Mesenteric fat pad (tissue), 1 donor: ENCODE results near the gene AFF3. TPM values are rescaled to one million over a fixed set of nuclear protein-coding genes. Genes with fewer than 3 reads are reported as not detected.

Experiments used
- DNase-seq: peaks from one replicate; pipeline ENCODE4 v3.0.0-alpha.2; 2020; ENCODE audit warnings: low spot score
- total RNA-seq: library from RNA; stranded (reverse); fragmentation: NEBNext Ultra II Directional; extraction: Animal tissue kit (Norgen Biotek cat#: 25700); gene quantifications from one replicate; pipeline ENCODE4 v1.2.1, GENCODE V29; 2021
- donor health status: DM: yes; HTN: yes; CAD: no.

Gene AFF3
- total RNA-seq, 1 donor from 2014 or later: 4.5 TPM

DNA sequence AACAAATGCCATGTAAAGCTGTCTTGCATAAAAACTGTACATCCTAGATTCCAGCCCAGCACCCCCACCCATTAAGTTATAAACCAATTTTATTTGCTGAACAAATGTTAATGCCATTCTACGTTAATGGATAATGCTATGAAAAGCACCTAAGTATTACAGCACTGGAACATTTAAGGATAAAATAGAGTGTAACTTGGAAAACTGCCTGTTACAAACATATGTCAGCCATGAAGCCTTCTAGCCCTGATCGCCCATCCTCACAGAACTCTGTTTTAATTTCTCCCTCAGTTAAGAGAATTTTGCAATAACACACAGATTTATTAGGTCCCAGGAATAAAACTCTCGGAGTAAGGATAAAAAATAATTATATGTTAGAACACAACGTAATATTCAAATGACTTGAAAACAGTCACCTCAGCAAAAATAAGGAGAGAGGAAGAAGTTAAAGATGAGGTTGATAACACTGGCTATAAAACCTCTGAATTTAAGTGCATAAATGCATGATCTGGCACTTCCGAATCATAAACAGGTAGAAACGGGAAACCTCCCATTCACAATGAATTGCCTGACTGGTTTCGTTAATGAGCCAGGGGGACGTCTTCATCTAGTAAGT, 308.7 kb downstream of the AFF3 start:
- no peak for DNase-seq

DNA sequence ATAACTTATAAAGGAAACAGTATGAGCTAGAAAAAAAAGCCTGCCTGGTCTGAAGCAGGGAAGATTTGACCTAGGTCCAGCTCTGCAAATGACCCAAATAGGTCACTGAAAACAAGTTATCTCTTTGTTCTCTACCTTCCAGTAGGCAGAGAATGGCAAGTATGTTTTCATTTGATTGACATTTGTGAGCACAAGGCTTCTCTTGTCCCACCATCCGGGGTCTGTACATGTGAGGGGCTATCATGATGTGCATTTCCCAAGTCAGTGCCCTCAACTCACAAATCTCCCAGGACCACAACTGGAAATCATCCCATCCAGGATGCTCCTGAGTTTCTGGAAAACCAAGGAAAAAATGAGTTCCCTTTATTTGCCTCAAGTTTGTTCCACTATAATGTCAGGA, 309.5 kb downstream of the AFF3 start:
- DNase-seq: no peak

DNA sequence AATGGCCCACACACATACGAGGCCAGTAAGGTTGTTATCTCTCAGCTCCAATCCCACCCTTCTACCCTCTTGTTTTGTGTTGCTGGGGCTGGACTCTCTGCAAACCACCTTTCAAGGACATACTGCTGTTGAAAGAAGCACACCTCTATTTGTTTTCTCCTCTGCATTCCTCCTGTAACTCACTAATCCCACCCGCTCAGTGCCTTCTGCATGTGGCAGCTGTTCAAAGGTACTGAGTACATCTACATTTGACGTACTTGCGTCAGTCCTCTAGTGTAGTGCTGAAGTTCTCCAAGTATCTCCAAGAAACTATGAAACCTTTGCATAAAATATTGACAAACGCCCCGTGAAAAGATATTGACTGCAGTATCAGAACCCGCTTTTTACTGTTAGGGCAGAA, 310.6 kb downstream of the AFF3 start:
- no peak for DNase-seq

DNA sequence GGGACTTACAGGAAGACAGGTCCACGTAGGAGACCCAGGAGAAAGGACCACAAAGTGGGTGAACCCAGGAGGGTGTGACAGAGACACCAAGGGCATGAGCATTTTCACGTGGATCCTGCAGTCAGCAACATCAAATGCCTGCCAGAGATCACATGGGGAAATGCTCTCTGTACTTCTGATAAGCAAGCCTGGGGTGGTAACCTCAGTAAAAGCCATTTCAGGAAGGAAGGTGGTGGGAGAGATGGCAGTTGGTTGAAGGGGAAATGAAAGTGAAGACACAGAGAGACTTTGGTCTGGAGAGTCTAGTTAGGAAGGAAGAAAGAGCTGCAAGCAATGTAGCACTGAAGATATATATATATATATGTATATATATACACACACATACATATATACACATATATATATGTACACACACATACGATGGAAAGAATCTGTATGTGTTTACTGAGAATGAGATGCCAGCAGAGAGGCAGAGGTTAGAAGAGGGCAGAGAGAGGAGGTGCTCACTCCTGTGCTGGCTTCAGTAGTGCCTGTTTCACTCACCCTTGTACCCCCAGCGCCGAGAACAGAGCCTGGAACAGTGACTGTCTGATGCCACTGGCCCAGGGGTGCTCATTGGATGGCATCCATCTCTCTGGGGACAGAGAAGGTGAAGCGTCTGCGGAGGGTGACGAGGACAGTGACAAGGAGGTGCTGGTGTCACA, 314.9 kb downstream of the AFF3 start:
- no peak for DNase-seq

DNA sequence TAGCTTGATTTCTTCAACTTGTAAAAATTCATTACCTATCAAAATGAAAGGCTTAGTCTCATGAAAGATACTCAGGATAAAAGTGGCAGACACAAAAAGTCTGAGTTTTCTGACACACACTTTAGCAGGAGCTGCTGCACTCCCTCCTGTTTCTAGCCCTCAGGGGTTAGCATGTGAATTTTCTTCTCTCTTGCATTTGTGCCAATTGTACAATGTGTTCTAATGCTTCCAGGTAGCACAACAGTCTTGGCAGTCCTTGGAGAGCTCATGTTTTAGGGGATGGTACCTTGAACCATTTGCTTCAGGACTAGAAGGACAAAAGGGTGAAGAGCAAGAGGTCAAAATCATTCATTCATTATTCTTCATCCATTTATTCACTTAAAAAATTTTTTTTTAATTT, 316.8 kb downstream of the AFF3 start:
- DNase-seq: no peak

DNA sequence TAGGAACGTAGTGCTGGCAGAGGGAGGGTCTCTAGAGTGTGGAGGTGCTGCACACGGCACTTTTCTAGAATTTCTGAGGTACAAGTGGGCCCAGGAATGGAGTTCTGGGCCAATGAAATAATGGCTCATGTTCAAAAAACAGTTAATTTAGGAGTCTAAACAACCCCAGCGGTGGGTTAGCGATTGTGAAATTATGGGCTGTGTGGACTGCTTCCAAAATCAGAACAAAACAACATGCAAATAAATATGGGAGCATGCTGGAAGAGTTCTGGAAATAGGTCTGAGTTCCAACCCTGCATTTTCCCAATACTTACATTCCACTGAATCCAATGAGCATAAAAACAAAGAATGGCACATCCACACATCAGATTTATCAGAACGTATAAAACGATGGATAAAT, 317.6 kb downstream of the AFF3 start:
- no peak for DNase-seq

DNA sequence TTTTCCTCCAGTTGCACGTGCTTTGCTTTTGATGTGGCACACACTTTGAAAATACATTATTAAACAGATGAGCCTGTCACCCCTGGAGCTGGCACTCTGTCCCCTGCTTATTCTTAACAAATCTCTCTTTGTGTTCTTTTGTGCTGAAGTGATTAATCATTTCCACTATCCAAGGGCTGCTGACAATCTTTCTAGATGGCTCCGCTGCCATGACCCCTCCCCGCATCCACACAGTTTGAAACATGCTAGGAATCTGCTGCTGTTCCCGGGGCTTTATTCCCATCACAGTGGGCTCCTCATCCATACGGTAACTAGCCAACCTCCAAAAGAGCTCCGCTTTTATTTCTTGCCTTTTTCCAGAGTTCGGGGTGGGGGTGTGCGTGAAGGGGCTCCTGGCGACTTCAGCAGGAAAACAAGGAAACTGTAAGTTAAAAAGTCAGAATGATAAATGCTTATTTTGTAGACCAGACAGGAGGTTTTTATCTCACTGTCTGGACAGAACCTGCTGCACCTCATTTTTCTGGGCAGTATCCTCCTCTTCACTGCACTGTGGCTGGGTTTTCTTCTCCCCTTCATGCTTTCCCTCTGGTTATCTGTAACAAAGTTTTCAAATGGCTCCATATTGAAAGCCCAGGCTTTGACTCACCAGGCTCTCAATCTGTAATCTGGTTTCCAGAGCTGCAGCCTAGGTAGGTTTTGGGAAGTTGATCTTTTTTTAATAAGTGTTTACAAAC, 319.7 kb downstream of the AFF3 start:
- DNase-seq: no peak

DNA sequence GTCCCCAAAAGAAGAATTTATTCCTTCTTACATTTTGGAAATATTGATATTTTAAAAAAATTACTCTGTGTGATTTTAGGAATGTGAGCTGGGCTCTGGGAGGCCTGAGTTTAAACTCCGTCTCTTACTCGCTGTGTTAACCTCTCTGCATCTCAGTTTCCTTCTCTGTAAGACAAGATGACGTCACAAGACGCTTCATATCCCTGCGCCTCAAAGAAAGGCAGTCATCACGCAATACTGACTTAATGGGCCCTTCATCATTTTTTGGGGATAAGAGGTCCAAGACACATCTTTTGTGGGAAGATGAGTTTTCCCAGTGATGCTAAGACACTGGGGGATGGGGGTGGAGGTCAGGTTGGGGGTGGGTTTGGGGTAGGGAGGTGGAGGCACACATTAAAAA, 320.4 kb downstream of the AFF3 start:
- no peak for DNase-seq

DNA sequence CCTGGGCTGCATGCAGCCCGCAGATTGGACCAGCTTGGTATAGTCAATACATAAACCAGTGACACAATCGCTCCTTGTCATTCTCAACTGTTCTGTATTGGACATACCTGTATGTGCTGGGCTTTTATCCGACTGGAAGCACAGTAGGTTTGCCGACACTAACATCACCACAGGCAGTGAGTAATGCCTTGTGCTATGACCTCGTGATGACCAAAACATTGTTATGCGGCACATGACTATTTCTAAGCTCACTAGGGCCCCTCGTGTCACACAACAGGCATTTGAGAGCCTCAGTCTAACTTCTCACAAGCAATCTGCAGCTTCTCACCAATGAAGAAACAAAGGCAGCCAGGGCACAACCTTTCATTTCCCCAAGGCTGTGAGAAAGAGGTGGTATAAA, 320.8 kb downstream of the AFF3 start:
- DNase-seq: no peak

DNA sequence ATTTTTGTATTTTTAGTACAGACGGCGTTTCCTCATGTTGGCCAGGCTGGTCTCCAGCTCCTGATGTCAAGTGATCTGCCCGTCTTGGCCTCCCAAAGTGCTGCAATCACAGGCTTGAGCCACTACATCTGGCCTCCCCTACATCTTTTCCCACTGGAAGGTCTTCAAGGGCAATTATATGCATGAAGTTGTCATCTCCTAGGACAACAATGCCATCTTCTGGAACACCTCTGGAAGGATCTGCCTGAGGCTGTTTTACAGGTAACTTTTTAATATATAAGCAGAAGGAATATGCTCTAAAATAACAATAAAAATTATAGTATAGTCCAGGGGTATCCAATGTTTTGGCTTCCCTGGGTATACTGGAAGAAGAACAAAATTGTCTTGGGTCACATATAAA, 321.4 kb downstream of the AFF3 start:
- DNase-seq: no peak

DNA sequence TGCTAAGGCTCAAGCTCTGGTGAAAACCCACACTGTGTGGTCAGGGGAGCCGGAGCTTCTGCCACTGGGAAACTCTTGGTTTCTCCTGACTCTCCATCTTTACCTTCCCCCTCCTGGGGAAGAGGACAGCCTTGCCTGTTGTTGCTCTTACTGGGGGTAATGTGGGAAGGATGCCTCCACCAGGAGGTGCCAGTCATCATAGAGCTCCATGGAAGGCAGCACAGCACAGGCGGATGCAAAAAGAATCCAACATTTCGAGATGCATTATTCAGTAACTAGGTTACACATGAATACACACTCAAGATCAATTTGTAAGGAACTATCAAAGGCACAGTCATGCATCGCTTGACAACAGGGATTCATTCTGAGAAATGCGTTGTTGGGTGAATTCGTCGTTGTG, 322.6 kb downstream of the AFF3 start:
- DNase-seq: no peak

DNA sequence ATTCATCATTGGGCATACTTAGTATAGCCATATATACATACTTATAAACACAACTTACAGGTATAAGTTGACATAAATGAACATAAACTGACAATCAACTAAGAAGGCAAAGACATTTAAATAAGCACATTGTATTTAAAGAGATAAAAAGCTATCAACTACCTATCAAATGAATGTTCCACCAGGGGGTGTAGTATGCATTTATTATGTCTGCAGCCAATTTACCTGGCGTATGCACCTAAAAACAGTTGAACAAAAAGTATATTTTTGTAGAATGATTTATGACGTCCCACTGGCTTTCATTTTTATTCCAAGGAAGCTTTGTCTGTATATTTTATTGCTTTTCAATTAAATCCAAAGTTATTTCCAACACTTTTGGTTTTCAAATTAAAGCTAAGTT, 323.5 kb downstream of the AFF3 start:
- DNase-seq: no peak

DNA sequence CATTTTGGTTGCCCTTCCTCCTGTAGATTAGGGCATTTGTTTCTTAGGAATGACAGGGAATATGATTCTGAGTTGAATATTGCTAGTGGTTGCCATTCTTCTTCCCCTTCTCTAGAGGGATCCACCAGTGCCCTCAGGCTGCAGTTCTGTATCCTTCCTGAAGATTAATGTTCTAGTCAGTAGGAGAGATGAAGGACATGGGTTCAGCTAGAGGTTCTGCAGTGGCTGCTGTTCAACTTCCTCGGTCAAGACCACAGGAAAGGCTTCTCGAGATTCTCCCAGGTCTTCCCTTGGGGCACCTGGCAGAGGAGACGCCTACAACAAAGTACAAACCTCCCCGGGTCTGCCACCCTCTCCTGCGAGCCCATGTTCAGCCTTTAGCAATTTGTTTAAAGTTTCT, 325.5 kb downstream of the AFF3 start:
- no peak for DNase-seq

DNA sequence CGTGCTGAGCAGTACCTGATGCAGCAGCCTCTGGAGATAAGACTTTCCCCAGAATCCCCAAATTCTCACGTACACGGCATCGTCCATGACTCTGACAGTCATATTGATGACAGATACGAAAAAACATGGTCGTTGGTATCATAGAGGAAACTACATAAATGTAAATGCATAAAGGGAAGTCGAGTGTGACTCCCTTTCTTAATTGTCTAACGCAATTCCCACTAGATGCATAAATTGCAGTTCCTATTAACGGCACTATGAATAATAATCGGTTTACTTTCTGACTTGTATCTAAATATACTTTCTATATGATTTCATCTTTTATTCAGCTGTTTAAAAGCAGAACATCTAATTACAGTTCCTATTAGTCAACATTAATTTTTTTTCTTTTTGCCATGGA, 330.0 kb downstream of the AFF3 start:
- DNase-seq: no peak

DNA sequence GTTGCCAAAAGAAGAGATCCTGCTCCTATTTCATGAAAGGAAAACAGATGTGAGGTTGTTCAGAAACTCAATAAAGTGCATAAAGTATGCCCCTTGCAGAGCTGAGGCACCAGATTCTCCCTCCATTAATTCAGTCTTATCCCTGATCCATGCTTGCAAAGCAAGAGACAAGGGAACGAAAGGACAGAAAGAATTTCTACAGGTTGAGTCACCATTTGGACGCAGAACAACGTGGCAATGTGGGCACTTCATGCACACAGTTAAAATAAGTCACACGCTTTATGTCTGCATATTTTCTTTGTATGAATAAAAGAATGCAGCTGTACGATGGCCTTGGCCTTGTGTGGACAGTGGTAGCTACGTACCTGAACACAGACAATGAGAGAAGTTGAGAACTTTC, 330.8 kb downstream of the AFF3 start:
- DNase-seq: no peak

DNA sequence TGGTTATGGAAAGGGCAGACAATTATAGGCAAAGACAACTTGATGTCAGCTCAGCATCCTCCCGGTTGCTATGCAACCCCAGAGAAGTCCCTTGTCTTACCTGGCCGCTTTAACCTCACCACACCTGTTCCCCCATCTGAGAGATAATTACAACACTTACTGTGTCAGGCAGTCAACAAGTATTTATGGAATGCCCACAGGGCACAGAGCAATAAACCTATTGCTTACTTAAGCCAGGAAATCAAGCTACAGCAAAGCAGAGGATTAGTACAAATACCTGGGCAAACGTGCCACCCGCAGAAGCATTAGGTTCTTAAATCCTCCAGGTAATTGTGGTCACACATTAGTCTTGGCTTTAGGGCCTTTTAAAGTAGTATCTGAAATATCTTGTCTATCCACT, 332.2 kb downstream of the AFF3 start:
- DNase-seq: no peak

DNA sequence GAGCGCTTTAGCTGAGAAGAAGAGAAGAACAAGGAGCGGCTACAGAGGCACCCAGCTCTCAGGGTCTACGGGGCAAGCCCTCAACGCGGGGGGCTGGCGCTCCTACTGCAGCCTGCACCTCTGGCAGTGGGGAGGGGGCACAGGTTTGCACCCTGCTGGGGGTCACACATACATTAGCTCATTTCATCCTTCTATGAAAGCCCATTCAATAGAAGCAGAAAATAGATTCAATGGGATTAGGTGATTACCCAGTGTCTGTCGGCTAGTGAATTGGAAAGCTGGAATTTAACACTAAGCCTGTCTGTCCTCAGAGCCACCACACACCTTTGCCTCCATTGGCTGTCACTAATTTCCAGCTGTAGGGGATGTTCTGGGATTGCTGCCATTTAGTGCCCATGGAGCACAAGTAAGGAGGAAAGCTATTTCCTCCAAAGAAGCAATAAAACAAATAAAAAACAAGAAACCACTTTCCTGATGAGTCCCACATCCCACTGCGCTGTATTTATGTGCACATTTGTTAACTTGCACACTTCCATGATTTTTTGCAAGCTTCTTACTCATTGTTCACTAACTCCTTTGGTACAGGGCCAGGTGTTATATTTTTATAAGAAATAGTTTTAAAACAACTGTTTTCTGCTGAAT, 333.0 kb downstream of the AFF3 start:
- DNase-seq: no peak

DNA sequence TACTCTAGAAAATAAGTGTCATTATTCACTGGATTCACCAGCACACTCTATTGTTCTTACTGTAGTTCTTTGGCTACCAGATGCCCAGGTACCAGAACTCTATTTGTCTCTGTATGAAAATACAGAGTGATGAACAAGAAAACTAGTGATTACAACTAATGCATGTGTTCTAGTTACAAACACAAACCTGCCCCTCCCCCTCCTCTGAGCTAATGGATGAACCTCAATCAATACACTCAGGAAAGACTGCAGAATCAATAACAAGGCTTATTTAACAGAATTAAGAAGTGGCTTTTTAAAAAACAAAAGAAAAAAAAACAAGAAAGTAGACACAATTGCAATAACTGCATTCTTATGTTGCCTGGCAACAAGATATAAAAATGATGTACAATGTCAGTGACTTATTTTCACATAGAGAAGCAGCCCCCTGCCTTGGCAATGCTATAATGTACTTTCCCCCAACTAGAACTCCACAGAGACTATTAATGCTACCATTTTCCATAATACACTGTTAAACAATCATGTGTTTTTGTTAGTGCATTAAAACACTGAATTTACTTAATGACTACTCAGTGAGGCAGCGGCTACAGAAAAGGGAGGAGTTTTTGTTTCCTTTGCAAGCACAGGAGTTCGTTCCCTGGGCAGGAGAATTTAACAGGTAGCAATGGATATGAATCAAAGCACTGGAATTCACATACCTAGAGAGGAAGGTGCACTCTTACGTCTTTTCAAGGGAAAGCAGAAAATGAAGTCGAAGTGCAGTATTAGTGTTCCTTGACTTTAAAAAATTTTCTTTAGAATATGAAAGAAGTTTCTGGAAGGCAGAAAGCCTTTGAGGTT, 333.8 kb downstream of the AFF3 start:
- no peak for DNase-seq

DNA sequence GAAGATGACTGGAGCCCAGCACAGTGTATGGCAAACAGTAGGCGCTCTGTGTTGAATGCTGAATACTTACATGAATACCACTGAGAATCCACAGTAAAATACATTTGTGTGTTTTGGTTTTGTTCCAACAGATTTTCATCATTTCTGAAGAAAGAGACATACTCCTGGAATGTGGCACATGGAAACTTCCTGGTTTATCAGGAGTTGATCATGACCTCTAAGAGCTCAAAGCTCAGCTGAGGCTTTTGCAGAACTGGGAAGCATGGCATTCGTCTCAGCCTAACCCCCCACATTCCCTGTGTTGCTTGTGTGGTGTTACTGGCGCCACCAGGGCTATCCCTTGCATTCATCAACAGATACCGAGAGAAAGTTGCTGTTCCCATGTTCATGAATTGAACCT, 335.6 kb downstream of the AFF3 start:
- DNase-seq: no peak

DNA sequence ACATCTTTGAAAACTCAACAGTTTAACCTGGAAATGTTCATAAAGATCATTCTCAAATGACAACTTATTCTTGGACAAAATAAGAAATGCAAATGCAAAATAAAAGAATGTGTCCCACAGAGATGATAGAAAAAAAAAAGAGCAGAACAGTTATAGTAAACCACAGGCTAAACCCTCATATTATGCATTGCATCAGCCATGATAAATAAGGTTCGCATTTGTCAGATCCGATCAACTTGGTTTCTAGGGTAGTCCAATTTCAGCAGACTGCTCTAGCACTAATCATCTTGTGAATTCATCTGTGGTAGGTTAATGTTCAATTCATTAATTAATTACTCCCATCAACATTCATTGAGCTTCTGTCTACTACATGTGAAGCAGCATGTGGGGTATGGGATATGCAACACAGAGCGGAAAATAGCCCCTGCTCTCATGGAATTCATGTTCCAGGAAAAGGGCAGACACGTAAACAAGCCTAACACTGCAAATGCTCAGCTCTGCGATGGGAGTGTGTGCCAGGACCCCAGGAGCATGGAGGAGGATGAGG, 336.4 kb downstream of the AFF3 start:
- no peak for DNase-seq

DNA sequence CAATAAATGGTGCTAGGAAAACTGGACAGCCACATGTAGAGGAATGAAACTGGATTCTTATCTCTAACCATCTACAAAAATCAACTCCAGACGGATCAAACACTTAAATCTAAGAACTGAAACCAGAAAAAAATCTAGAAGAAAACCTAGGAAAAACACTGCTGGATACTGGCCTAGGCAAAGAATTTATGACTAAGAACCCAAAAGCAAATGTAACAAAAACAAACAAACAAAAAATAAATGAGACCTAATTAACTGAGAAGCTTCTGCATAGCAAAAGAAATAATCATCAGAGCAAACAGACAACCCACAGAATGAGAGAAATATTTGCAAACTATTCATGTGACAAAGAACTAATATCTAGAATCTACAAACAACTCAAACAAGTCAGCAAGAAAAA, 338.5 kb downstream of the AFF3 start:
- DNase-seq: no peak
